NCI-H1694 treated with DMSO at 0.1 percent for 48 hours (cell line): ENCODE results near the gene ARID3C.
A peak's percentile ranks its signal among the peaks of the same experiment; 100 is the strongest.

Experiments
- DNase-seq: peaks from one replicate; lab custom pipeline; 2025; lab: John Stamatoyannopoulos, UW

Gene ARID3C

GRCh38 chr9:34627716-34628655 lies 880 bp downstream of the ARID3C start:
- DNase-seq: no peak

GRCh38 chr9:34625186-34625486 lies 3.7 kb downstream of the ARID3C start:
- DNase-seq: no peak

- no peak for DNase-seq
Observed at GRCh38 chr9:34624475-34625185, 4.2 kb downstream of the ARID3C start.

- DNase-seq: no peak
Observed at GRCh38 chr9:34623374-34624235, 5.3 kb downstream of the ARID3C start.

- DNase-seq: peak; percentile 92
Observed at GRCh38 chr9:34620061-34620994, 8.5 kb downstream of the ARID3C start, which contains the start of gene DCTN3. DCTN3 (minus strand) TSS chr9:34620495; CDS start chr9:34620464, 31 bp downstream.

- no peak for DNase-seq
Observed at GRCh38 chr9:34615132-34615531, 13.7 kb downstream of the ARID3C start.

DNA sequence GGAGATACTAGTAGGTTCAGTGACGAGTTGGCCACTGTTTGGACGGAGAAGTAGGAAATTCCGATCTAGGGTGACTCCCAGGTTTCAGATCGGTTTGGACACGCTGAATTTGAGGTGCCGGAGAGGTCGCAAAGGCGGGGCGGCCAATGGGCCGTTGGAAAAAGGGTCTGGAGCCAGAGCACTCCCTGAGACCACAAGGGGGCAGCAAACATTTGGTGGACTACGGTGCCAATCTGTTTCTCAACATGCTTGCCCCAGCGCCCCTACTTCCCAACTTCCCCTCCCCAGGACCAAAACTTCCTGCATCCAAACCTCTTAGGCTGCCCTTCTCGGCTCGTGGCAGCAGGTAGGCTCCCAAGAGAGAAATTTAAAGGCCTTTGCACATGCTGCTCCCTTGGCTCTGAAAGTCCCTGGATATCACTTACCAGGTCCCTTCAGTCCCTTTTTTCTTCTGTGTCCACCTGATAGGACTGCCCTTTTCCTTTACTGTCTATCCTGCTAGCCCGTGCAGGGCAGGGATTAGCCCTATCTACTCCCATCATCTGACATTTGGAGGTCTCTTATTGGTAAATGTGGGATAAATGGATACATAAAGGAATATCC lies 16.0 kb downstream of the ARID3C start:
- peak; percentile 67 for DNase-seq

DNA sequence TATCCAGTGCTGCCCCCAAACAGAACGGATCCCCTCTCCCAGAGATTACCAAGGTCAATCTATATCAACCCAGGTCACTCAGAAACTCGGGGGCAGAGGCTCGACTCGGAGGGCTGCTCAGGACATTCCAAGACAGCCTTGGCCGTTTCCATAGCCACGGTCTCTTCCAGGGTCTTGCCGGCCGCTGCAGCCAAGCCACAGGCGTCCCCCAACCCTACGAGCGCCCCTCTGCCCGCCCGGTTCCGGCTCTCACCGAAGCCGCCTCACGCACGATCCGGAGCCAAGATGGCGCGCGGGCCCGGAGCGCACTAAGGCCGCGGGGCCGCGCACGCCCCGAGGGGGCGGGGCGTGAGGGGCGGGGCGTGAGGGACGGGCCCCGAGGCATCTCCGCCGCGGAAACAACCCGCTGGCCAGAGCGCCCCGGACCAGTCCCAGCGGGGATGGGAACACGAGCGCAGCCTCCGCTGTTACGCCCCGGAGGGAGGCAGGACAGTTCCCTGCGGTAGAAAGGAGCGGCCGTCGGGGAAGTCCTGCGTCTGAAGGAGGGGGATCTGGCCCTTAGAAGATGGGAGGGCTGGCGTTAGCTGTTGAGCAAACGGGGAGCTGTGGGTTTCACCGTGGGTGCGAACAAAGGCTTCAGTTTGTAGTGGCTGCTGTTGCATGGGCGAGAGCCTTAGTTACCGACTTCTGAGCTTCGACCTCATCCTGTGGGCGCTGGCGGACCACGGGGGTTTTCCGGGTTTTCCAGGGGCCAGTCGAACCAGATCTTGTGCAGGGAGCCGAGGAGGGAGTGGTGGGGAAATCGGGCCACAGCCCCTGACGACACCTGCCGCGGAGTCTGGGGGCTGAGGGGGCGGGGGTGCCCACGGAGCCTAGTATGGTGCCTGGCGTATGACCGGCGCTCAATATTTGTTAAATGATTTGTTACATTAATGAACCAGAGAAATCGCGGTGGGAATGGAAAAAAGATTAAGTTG lies 16.8 kb downstream of the ARID3C start, which contains the start of gene RPP25L:
Gene RPP25L (minus strand): TSS at position 287 of the 977 bp plus-strand sequence. CDS start 801 bp downstream, outside the sequence.
- peak; percentile 76 for DNase-seq

- no peak for DNase-seq
Observed at GRCh38 chr9:34611251-34611810, 17.5 kb downstream of the ARID3C start.

GRCh38 chr9:34610434-34611206 lies 18.2 kb downstream of the ARID3C start:
- no peak for DNase-seq

GRCh38 chr9:34607331-34607730 lies 21.5 kb downstream of the ARID3C start:
- DNase-seq: no peak

DNA sequence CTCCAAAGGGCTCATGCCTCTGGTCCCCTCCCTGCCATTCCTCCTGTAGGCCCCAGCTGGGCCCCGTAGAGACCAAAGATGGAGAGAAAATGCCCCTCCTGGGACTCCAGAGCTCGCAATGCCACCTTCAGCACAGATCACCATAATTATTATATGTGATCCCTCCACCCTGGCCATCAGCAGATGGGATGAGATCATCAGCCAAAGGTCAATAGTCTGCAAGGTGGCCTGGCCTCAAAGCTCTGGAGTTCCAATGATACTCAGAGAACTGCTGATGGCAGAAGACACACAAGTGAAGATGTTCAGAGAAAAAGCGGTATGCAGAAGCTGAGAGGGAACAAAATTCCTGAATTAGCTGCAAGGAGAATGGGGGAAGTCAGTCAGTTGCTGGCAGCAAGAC lies 22.0 kb downstream of the ARID3C start:
- no peak for DNase-seq

DNA sequence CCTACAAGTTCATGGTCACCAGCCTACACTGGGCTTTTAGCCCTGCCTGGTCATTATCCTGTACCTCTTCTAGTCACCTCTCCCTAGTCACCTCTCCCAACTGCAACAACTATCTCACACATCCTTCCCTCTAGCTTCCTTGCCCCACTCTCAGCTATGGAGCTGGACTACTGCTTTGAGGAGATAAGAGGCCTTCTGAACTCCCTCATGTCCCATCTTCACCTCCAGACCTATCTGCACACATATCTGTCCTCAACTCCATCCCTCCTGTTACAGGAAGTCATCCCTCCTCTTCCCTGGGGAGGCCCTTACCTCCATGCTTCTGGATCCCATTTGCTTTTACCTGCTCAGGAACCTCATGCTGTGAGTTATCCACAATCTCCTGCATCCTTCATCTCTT lies 22.7 kb downstream of the ARID3C start:
- DNase-seq: no peak

GRCh38 chr9:34603610-34604231 lies 25.1 kb downstream of the ARID3C start:
- peak; percentile 63 for DNase-seq

- no peak for DNase-seq
Observed at GRCh38 chr9:34601937-34602573, 26.8 kb downstream of the ARID3C start.

GRCh38 chr9:34600908-34601307 lies 28.0 kb downstream of the ARID3C start:
- DNase-seq: no peak

- DNase-seq: no peak
Observed at GRCh38 chr9:34599546-34599945, 29.3 kb downstream of the ARID3C start.
